NCI-H2227 (cell line): ENCODE measurements around the gene TMEM74B.
"Not testable (repeated sequence)": the region's sequence is repeated elsewhere in the genome, so short reads cannot be mapped to it uniquely, and the experiment has no call there.

Experiments
- DNase-seq: peaks from one replicate; lab custom pipeline; 2025; ENCODE audit not compliant: unreplicated experiment; lab: John Stamatoyannopoulos, UW

TMEM74B gene

DNA sequence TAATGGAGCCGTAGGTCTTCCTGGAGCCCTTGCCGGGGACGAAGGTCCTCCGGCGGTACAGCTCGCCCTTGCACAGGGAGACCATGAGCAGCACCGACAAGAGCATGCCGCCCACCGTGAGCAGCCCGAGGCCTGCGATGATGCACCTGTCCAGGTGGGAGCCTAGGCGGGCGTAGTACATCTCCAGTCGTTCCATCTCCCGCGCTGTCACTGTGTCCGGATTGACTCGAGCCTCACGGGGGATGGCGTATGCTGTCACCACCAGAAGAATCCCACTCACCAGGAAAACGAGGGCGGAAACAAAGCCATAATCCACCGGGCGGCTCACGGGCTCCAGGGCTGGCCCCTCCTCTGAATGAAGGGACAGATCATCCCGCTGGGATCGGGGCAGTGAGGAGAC lies 3.8 kb downstream of the TMEM74B start:
- no peak for DNase-seq

DNA sequence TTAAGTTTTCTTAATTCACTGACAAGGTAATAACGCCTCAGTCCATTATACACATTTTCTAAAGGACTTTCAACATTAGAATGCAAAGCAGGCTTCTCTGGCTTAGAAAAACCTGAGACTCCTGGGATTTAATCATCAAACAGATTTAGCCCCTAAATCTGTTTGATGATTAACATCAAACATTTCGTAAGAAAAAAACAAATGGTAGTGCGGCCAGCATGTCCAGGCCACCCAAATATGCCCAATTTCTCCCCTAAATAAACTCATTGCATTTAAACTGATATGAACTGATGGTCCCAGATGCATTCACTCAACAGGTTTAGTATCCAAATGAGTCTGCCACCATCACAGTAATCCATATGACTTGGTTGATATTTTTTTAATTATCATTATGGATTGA lies 6.2 kb downstream of the TMEM74B start:
- DNase-seq: no peak

DNA sequence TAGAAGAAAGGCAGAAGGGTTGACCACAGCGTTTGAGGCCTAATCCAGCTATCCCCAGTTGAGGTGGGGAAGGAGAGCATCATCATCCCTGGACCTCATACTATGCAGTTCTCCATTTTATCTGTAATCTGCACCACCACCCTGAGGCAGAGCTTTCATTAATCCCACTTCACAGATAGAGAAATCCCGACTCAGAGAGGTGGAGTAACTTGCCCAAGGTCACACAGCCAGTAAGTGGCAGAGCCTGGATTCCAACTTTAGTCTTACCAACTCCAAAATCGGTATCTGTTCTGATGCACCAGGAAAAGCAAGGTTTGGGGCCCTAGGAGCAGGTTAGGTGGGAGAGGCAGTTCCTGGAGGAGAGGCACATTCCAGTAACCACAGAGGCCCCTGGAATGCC lies 6.7 kb downstream of the TMEM74B start:
- no peak for DNase-seq

DNA sequence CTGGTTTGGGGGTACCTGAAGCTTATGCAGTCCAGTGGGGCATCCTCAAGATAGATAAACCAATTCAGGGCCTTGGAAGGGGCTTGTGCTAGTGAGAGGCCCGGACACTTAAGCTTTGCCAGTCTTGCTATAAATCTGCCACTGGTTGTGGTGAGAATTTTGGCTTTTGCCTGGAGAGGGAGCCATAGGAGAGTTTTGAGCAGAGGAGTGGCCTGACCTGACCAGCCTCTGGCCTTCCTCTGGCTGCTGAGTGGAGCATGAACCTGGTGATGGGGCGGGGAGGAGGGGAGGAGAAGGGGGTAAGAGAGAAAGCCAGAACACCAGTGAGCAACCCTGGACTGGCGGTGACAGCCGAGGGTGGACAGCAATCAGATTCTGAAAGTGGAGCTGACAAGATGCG lies 7.1 kb downstream of the TMEM74B start:
- no peak for DNase-seq

DNA sequence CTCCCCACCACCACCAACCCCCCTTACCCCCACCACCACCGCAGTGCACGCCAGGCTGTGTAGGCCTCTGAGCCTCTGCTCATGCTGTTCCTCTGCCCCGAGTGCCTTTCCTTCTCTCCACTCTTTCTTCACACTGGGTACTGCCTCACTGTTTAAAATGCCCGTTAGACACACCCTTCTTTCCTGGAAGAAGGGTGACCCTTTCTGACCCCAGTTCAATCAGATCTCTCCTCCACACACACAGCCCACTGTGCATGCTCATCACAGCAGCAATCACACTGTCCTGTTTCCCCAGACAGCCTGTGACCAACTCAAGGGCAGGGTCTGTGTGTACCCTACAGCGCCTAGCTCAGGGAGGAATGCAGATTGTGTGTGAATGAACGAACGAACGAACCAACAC lies 10.0 kb downstream of the TMEM74B start:
- DNase-seq: no peak

DNA sequence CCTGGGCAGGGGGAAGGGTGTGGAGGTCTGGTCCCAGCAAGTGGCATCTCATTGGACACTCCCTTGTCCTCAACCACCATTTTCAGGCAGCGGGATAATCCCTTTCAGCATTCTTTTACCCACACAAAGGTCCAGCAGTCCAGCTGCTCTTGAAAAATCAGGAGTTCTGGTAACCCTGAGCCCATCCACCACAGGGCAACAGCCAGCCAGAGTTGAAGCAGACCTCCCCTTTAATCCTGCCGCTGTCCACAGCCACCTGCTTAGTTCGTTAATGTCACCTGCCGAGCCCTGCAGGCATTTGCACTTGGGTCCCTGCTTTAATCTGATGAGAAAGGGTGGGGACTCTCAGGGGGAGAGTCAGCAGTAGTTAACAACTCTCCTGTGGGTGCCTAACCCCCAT lies 11.1 kb downstream of the TMEM74B start:
- DNase-seq: no peak

DNA sequence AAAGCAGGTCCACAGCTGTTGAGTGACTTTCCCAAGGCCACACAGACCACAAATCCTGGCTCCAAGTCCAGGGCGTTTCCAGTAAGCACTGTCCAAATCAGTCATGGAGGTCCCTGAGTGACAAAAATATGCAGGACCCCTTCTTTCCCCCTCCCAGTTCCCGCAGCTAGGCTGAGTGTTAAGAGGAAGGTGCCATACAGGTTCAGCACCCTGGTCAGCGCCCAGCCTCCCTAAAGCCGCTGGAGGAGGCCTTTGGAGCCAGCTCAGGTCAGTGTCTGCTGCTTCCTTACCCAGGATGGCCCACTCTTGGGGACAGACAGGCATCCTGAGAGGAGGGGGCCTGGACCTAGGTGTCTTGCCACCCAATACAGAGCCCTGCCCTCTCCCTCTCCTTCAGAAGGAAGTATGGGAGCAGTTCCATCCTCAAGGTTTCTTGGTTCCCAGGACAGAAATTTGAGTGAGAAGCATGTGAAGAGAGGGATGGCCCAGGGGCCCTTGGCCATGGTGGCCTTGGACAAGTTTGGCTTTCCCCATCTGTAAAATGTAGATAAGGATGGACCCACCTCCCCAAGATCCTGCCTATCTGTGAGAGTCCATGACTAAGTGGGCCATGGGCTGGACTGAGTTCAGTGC lies 13.2 kb downstream of the TMEM74B start:
- no peak for DNase-seq

DNA sequence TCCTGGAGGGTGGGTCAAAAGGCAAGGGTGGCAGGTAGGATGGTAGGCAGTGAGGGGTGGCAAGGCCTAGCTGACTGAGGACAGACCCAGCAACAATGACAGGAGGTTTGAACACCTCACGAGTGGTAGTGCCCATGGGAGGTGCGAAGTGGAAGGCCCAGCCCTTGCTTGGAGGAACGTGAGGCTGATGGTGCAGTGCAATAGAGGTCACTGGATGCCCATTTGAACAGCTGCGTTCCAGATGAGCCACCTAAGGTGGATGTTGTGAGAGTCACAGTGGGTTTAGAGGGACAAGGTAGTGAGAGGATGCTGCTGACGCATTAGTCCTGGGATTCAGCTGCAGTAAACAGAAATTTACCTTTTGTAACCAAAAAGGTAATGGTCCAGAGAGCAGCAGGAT lies 15.6 kb downstream of the TMEM74B start:
- DNase-seq: no peak

DNA sequence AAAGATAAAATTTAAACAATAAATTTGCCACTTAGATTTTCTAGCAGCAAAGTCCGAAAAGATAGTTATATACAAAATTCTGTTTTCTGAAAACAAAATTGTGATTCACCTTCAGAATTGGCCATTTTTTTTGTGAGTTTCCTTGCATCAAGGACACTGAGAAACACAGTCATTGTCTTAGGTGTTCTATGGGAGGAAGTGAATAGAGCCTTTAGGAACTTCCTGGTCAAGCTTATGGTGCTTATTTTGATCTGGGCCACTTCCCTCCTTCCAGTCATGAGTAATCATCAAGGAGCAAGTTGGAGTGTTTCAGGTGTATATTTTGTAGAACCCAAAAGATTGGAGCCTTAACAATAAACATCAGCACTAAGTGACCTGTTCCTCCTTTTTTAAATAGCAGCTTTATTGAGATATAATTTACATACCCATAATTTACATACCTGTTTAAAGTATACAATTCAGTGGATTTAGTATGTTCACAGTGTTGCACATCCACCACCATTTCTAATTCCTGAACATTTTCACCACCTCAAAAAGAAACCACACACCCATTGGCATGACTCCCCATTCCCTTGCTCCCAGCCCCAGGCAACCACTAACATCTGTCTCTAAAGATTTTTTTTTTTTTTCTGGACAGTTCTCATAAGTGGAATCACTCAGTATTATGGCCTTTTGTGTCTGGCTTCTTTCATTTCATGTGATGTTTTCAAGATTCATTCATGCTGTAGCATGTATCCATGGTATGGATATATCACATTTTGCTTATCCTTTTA lies 17.6 kb downstream of the TMEM74B start:
- DNase-seq: no peak

DNA sequence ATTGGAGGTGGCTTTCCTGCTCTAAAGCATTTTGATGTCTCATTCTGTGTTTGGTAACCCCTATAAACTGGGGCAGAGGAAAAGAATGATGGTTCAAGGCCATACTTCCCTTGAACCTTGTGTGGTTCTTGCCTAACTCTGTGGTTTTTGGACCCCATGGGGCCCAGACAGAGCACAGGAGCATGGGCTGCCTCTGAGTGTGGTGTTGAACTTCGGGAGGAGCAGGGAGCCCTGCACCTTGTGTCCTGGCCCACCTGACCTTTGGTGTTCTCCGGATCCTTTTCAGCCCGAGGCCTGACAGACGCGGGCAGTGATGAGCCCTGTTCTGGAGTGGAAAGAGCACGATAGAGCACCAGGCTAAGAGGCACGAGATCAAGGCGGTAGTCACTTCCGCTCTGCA lies 18.8 kb downstream of the TMEM74B start:
- DNase-seq: no peak

DNA sequence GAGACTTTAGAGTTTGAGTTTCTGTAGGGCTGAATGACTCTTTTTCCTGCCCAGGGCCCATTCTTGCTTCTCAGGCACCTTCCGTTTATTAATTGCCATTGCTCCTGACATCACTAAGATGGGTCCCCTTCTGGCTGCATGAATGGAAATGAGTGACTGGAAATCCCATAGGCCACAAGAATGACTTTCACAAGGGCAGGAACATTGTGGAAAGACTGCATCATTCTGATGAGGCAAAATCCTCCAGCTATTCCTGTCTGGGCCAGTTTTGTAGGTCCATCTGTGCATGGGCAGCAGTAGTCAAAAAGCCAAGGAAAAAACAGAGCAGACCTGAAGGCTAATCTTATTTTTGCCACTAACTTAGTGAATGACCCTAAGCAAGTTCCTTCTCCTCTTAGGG lies 19.3 kb downstream of the TMEM74B start:
- DNase-seq: no peak

DNA sequence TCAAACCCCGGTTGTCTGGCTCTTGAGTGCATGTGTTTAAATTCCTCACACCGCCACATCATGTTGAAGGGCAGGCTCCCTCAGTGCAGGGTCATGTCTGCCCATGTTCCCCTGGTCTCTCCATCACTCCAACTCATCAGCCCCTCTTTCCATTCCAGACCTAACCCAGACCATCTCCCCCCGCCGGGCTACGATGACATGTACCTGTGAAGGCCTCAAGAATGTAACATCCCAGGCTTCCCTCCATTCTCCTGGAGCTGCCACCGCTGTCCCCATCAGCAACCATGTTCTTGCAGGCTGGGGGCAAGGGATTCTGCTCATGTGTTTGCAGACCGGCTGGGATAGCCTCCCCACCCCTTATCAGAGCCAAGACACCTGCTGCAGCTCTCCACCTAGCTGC lies 19.9 kb downstream of the TMEM74B start:
- DNase-seq: no peak

DNA sequence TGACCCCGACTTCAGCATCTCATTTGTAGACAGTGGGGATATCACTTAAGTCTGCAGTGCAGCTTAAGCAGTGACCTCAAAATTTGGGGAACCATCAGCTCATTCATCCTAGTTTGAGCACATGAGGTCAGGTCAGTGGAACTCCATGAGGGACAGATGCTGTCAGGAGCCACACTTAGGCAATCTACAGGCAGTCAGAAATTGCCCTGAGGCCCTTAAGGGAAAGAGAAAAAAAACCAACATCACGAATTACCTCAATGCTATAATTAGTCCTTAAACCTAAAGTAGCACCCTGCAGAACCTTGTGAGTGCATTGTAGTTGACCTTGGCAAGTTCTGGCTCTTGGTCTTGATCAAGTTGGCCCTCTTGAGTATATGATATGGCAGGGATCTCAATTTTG lies 21.1 kb downstream of the TMEM74B start:
- no peak for DNase-seq

DNA sequence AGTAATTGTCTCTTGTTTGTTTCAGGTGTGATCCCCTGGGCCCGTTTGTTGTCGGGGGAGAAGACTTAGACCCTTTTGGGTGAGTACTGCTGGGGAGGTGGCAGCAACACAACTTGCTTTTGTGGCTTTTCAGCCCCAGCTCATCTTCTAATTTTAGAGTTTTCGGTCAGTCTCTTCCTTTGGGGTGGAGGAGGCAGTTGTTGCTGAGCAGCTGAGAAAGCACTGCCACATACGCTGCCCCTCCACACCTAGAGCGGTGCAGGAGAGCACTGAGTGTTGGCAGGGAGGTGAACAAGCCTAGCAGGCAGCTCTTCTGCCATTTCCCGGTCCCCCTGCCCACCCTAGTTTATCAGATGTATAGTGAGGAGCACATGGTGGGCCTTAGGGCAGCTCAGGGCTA lies 21.7 kb downstream of the TMEM74B start:
- DNase-seq: no peak

DNA sequence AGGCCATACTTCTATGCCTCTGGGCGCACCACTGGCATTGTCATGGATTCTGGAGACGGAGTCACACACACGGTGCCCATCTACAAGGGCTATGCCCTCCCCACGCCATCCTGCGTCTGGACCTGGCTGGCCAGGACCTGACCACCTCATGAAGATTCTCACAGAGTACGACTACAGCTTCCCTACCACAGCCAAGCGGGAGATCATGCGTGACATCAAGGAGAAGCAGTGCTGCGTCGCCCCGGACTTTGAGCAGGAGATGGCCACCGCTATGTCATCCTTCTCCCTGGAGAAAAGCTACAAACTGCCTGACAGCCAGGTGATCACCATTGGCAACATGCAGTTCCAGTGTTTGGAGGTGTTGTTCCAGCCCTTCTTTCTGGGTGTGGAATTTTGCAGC lies 23.8 kb downstream of the TMEM74B start:
- no peak for DNase-seq

DNA sequence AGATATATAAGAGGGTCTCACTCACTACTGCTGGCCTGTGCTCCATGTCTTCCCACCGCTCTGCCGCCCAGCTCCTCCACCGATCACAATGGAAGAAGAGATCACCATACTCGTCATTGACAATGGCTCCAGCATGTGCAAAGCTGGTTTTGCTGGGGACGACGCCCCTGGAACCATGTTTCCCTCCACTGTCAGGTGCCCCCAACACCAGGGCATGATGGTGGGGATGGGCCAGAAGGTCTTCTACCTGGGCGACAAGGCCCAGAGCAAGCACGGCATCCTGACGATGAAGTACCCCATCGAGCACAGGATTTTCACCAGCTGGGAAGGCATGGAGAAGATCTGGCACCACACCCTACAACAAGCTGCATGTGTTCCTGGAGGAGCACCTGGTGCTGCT lies 24.3 kb downstream of the TMEM74B start:
- no peak for DNase-seq

DNA sequence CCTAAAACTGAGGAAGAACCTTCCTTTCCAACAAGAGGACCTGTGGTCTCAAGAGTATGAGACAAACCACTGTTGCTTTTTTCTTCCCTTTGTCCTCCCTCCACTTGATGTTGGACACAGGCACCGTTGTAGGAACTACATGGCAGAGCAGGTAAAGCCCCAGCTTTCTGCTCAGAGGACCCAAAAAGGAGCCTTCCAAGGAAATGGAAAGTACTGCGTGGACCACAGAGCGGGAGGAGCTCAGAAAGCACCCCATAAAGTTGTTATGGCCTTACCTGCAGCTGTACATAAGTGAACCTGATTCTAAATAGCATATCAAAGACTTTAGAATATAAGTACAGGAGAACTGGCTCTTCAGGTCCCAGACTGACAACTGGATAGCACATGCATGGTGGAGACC lies 29.4 kb downstream of the TMEM74B start:
- DNase-seq: no peak

DNA sequence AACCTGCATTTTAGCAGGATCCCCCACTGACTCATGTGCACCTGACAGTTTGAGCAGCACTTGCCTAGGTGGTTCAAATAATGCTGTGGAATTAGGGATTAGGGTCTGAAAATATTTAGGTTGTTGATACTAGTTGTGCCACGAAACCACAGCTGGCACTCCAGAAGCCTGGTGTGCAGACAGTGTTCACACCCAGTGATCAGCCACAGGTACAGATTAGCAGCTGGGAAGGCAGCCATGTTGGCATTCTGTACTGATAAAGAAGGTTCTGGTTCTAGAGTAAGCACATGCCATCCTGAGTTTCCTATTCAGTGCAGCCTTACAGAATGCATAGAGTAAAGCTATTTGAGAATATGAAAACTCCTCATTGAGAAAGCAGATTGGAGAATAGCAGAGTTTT lies 30.1 kb downstream of the TMEM74B start:
- no peak for DNase-seq

DNA sequence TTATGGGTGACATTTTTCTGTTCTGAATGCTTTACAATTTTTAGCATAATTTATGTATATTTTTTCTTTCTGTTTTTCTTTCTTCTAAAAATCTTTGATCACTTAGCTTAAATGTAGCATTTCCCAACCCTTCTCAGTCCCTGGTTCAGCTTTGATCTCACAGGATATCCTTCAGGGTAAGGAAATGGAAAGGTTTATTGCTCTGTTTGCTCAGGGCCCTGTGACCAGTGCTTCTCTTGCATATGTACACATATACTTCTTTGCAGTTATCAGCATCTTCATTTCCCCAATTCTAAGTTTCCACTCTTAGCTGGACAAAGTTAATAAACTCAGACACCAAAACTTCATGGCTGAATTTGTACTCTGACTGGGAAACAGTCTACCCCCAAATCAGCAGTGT lies 30.6 kb downstream of the TMEM74B start:
- DNase-seq: no peak

DNA sequence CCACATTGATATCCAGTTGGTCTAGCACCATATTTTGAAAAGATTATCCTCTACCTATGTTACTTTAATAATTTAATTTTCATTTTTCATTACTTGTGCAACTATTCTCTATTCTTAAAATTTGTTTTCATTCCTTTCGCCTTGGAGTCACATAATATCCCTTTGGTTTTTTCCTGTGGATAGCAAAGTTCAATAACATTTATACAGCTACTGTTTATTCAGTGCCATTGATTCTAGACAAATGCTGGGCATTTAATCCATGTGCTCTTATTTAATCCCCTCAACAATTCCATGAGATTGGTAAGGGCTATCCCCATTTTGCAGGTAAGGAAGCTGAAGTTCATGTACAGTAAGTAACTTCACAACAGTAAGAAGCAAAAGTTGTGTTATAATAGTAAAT lies 33.8 kb downstream of the TMEM74B start:
- DNase-seq: no peak

DNA sequence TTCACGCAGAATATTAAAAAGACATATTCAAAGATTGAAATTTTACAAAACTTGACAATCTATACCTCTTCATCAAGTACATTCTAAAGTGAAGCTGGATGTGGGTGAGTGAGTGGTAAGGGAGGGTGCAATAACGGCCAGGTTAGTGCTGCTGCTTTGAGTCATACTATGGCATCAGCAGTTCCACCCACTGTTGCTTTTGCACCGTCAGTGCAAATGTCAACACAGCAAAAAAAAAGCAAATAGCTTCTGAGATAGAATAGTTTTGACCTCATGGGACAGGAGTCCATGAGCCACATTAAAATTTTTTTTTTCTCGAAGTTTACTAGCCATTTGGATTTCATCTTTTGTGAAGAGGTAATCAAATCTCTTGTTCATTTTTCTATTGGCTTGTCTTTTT lies 34.6 kb downstream of the TMEM74B start:
- no peak for DNase-seq

DNA sequence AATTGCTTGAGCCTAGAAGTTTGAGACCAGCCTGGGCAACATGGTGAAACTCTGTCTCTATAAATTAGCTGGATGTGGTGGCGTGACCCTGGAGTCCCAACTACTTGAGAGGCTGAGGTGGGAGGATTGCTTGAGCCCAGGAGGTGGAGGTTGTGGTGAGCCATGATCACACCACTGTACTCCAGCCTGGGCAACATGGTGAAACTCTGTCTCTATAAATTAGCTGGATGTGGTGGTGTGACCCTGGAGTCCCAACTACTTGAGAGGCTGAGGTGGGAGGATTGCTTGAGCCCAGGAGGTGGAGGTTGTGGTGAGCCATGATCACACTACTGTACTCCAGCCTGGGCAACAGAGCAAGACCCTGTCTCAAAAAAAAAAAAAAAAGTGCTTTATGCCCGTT lies 35.0 kb downstream of the TMEM74B start:
- DNase-seq: not testable (repeated sequence)

DNA sequence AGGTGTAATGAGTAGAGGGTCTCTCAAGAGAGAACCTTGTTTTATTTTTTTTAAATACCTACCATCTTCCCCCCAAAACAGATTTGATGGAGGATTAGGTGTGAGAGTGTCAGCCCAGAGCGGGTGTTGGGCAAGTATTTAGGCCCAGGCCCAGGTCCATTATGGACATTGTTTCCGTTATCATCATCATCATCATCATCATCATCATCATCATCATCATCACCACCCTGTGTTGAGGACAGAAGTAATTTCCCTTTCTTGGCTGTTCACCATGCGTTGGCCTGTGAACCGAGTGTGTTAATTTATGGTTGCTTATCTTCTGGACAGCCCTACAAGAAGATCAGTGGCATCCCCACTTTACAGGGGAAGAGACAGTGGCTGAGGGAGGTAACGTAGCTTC lies 37.8 kb downstream of the TMEM74B start:
- DNase-seq: no peak
